Activated naive CD4-positive, alpha-beta T cell treated with anti-CD3 and anti-CD28 coated beads, Interleukin-2, amount 10 ng/mL, durations not matched to agents 7 days and 5 days (primary cell): Measurements from ENCODE around the gene IGF2BP2.
"Not testable (repeated sequence)": the region's sequence is repeated elsewhere in the genome, so short reads cannot be mapped to it uniquely, and the experiment has no call there.

Experiments
- CTCF ChIA-PET: fragments of 350-600 bp; sonication (Branson Sonifier 250); formaldehyde crosslinking; loops from one replicate; lab custom pipeline; 2021; ENCODE audit warnings: antibody characterized with exemption; lab: Charles Lee
- DNase-seq: peaks from one replicate; pipeline ENCODE4 v3.0.0-alpha.2; 2020
- H3K27ac Mint-ChIP-seq: one replicate; pipeline ENCODE4 v1.8.0; 2021; ENCODE audit warnings: mild to moderate bottlenecking, moderate library complexity, mixed read lengths
- H3K27me3 Mint-ChIP-seq: one replicate; pipeline ENCODE4 v1.8.0; 2021; ENCODE audit warnings: mild to moderate bottlenecking, mixed read lengths
- H3K36me3 Mint-ChIP-seq: one replicate; pipeline ENCODE4 v1.8.0; 2021; ENCODE audit warnings: mixed read lengths
- H3K4me1 Mint-ChIP-seq: one replicate; pipeline ENCODE4 v1.8.0; 2021; ENCODE audit warnings: mixed read lengths
- H3K4me3 Mint-ChIP-seq: one replicate; pipeline ENCODE4 v1.8.0; 2021; ENCODE audit warnings: mild to moderate bottlenecking, moderate library complexity, mixed read lengths
- H3K9me3 Mint-ChIP-seq: one replicate; pipeline ENCODE4 v1.8.0; 2021; ENCODE audit warnings: mixed read lengths

The IGF2BP2 gene

GRCh38 chr3:185653949-185654757 lies 170.7 kb downstream of the IGF2BP2 start:
- Mint-ChIP-seq H3K9me3 (no peaks in the 10 kb centered on the region), H3K27me3 (peaks cover 16% of the 10 kb centered on the region), H3K36me3 (no peaks in the 10 kb centered on the region), H3K27ac (no peak overlapping the region), H3K4me1 (no peaks in the 10 kb centered on the region), H3K4me3 (no peak overlapping the region)
- CTCF ChIA-PET: no interaction called here
- DNase-seq: no peak

- H3K27me3 Mint-ChIP-seq: peaks cover 29% of the 10 kb centered on the region
- no peaks in the 10 kb centered on the region for H3K9me3 Mint-ChIP-seq
- no peaks in the 10 kb centered on the region for H3K36me3 Mint-ChIP-seq
- CTCF ChIA-PET: interaction anchor here (3.7 kb wide), 1 partner anchor 9 kb away, joined by 19 read pairs; no protein-coding TSS in a partner anchor
- no peak overlapping the region for H3K27ac Mint-ChIP-seq
- H3K4me1 Mint-ChIP-seq: no peaks in the 10 kb centered on the region
- H3K4me3 Mint-ChIP-seq: no peak overlapping the region
- no peak for DNase-seq
Measured at GRCh38 chr3:185651971-185652370, 172.9 kb downstream of the IGF2BP2 start.

DNA sequence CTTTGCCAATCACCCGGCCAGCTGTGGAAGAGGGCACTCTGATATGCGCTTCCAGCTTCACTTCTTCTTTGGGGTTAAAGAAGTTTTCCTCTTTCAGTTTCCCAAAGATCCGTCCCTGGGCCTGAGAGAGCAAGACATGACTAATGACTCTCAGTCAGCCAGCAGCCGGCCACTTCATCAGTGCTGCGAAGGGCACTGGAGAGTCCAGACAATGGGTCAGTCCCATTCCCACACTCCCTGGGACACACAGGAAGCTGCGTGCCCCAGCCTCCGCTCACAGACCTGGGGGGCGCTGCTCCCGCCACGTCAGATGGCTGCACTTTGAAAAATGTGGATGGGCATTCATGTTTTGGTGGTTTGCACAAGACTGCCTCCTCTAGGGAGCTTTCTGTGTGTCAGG lies 175.4 kb downstream of the IGF2BP2 start:
- DNase-seq: no peak
- H3K36me3 Mint-ChIP-seq: no peaks in the 10 kb centered on the region
- no peak overlapping the region for H3K4me3 Mint-ChIP-seq
- peaks cover 48% of the 10 kb centered on the region for H3K27me3 Mint-ChIP-seq
- CTCF ChIA-PET: interaction anchor here (1.7 to 3.7 kb wide), 2 partner anchors 11 kb away, joined by 5 to 19 read pairs; no protein-coding TSS in a partner anchor
- no peak overlapping the region for H3K27ac Mint-ChIP-seq
- no peaks in the 10 kb centered on the region for H3K9me3 Mint-ChIP-seq
- H3K4me1 Mint-ChIP-seq: no peaks in the 10 kb centered on the region

DNA sequence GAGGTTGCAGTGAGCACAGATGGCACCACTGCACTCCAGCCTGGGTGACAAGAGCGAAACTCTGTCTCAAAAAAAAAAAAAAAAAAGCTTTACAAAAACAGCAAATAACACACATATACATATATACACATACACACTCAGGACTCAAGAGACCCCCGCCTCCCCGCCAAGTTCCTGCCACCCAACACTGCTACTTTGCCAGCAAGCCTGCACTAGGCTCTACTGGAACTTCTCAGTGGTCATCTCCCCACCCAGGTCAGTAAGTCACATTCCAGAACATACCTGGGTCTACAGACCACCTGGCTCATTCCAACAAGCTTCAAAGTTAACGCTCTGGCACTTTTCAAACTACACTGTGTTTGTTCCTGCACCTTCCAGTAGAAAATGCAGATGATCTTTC lies 176.4 kb downstream of the IGF2BP2 start:
- CTCF ChIA-PET: interaction anchor here (0.7 to 1.7 kb wide), 3 partner anchors 9 to 12 kb away, joined by 3 to 5 read pairs (median 3); no protein-coding TSS in a partner anchor
- Mint-ChIP-seq H3K4me3 (no peak overlapping the region), H3K9me3 (no peaks in the 10 kb centered on the region), H3K27ac (no peak overlapping the region), H3K36me3 (no peaks in the 10 kb centered on the region), H3K27me3 (peaks cover 43% of the 10 kb centered on the region), H3K4me1 (no peaks in the 10 kb centered on the region)
- no peak for DNase-seq

DNA sequence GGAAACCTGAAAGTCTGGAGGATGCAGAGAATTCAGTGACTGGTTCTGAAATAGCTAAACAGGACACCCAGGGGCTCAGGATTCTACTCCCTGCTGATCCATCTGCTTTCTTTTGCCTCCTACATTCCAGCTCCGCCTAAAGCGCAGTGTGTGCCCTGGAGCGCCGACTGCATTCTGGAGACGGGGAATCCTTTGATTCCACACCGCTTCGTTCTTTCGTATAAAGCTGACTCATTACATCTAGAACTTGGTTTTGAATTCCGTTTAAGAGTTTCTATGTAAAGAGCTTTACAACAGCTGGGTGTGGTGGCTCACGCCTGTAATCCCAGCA lies 177.0 kb downstream of the IGF2BP2 start:
- Mint-ChIP-seq H3K4me3 (no peak overlapping the region), H3K27ac (no peak overlapping the region), H3K36me3 (no peaks in the 10 kb centered on the region), H3K4me1 (no peaks in the 10 kb centered on the region), H3K27me3 (peaks cover 48% of the 10 kb centered on the region), H3K9me3 (no peaks in the 10 kb centered on the region)
- DNase-seq: no peak
- CTCF ChIA-PET: interaction anchor here (0.7 to 1.7 kb wide), 3 partner anchors 9 to 13 kb away, joined by 3 to 5 read pairs (median 3); no protein-coding TSS in a partner anchor

DNA sequence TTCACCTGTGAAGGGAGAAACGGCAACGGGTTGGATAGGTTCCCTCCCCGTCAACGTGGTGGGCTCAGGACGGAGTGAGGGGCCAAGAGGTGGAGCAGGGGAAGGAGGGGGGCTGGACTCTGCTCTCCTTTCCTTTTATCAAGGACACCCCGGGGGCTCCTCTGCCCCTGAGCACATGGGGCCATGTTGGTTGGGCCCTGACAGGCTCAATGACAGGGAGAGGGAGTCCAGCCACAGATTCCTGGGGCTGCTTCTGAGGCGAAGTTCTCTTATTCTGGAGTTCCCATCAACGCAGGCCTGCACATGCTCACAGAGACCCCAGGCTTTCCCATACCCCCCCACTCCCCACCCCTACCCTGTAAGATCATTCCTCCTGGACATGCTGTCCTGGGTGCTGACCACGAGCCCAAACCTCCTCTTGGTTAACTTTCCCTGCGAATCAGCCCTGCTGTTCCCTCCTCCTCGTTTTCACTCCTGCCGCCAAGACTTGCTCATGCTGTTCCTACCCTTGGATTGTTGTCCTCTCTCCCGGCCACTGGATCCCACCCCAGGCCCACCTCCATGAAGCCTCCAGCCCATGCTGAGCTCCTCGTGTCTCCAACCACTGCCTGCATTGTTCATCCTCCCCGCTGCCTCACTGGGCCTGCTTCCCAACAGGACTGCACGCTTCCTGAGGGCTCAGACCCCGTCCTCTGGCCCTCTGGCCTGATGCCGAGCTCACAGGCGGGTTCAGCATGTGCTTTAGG lies 177.5 kb downstream of the IGF2BP2 start:
- Mint-ChIP-seq H3K36me3 (no peaks in the 10 kb centered on the region), H3K27ac (no peak overlapping the region), H3K4me3 (no peak overlapping the region), H3K9me3 (no peaks in the 10 kb centered on the region), H3K4me1 (no peaks in the 10 kb centered on the region), H3K27me3 (peaks cover 48% of the 10 kb centered on the region)
- DNase-seq: no peak
- CTCF ChIA-PET: interaction anchor here (0.7 to 1.0 kb wide), 2 partner anchors 8 to 11 kb away, joined by 3 read pairs; no protein-coding TSS in a partner anchor

GRCh38 chr3:185646382-185647133 lies 178.3 kb downstream of the IGF2BP2 start:
- H3K36me3 Mint-ChIP-seq: no peaks in the 10 kb centered on the region
- CTCF ChIA-PET: no interaction called here
- H3K9me3 Mint-ChIP-seq: no peaks in the 10 kb centered on the region
- H3K27me3 Mint-ChIP-seq: peaks cover 44% of the 10 kb centered on the region
- DNase-seq: no peak
- H3K4me3 Mint-ChIP-seq: no peak overlapping the region
- no peak overlapping the region for H3K27ac Mint-ChIP-seq
- no peaks in the 10 kb centered on the region for H3K4me1 Mint-ChIP-seq

GRCh38 chr3:185645596-185646381 lies 179.1 kb downstream of the IGF2BP2 start:
- Mint-ChIP-seq H3K4me3 (no peak overlapping the region), H3K9me3 (no peaks in the 10 kb centered on the region), H3K4me1 (no peaks in the 10 kb centered on the region), H3K27ac (no peak overlapping the region), H3K27me3 (peaks cover 44% of the 10 kb centered on the region), H3K36me3 (no peaks in the 10 kb centered on the region)
- DNase-seq: no peak
- CTCF ChIA-PET: no interaction called here

- H3K9me3 Mint-ChIP-seq, DNase-seq, H3K27ac Mint-ChIP-seq, H3K4me3 Mint-ChIP-seq, H3K4me1 Mint-ChIP-seq, H3K36me3 Mint-ChIP-seq, CTCF ChIA-PET: not testable (repeated sequence)
- peaks cover 48% of the 10 kb centered on the region for H3K27me3 Mint-ChIP-seq
Measured at GRCh38 chr3:185645191-185645590, 179.7 kb downstream of the IGF2BP2 start.

- CTCF ChIA-PET: interaction anchor here (3.4 kb wide), 1 partner anchor 20 kb away, joined by 11 read pairs; no protein-coding TSS in a partner anchor
Measured at GRCh38 chr3:185640308-185640707, 184.5 kb downstream of the IGF2BP2 start.

GRCh38 chr3:185639632-185640206 lies 185.1 kb downstream of the IGF2BP2 start:
- H3K27me3 Mint-ChIP-seq: peaks cover 25% of the 10 kb centered on the region
- no peak overlapping the region for H3K4me3 Mint-ChIP-seq
- no peak for DNase-seq
- no peak overlapping the region for H3K27ac Mint-ChIP-seq
- H3K9me3 Mint-ChIP-seq: no peaks in the 10 kb centered on the region
- no peaks in the 10 kb centered on the region for H3K4me1 Mint-ChIP-seq
- CTCF ChIA-PET: interaction anchor here (0.9 to 3.4 kb wide), 2 partner anchors 8 to 21 kb away, joined by 3 to 11 read pairs; no protein-coding TSS in a partner anchor
- no peaks in the 10 kb centered on the region for H3K36me3 Mint-ChIP-seq

More at GRCh38 chr3:185640308-185640707, 184.5 kb downstream of the IGF2BP2 start:
- Mint-ChIP-seq H3K4me1 (no peaks in the 10 kb centered on the region), H3K9me3 (no peaks in the 10 kb centered on the region), H3K36me3 (no peaks in the 10 kb centered on the region), H3K27me3 (peaks cover 29% of the 10 kb centered on the region), H3K27ac (no peak overlapping the region), H3K4me3 (no peak overlapping the region)
- DNase-seq: no peak

DNA sequence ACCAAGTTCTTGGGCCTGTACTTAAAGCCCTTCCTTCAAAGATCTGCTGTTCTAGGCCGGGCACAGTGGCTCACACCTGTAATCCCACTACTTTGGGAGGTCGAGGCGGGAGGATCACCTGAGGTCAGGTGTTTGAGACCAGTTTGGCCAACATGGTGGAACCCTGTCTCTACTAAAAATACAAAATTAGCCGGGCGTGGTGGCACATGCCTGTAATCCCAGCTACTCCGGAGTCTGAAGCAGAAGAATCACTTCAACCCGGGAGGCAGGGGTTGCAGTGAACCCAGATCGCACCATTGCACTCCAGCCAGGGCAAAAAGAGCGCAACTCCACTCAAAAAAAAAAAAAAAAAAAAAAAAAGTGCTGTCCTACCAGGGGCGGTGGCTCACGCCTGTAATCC lies 186.2 kb downstream of the IGF2BP2 start:
- not testable (repeated sequence) for H3K36me3 Mint-ChIP-seq, H3K27ac Mint-ChIP-seq, H3K4me1 Mint-ChIP-seq, H3K4me3 Mint-ChIP-seq, DNase-seq, H3K9me3 Mint-ChIP-seq
- CTCF ChIA-PET: interaction anchor here (0.9 to 3.4 kb wide), 2 partner anchors 9 to 22 kb away, joined by 3 to 11 read pairs; no protein-coding TSS in a partner anchor
- H3K27me3 Mint-ChIP-seq: peaks cover 25% of the 10 kb centered on the region

GRCh38 chr3:185637388-185637787 lies 187.5 kb downstream of the IGF2BP2 start:
- peaks cover 6% of the 10 kb centered on the region for H3K4me1 Mint-ChIP-seq
- no peak overlapping the region for H3K4me3 Mint-ChIP-seq
- peaks cover 21% of the 10 kb centered on the region for H3K27me3 Mint-ChIP-seq
- no peak for DNase-seq
- CTCF ChIA-PET: no interaction called here
- no peak overlapping the region for H3K27ac Mint-ChIP-seq
- no peaks in the 10 kb centered on the region for H3K36me3 Mint-ChIP-seq
- H3K9me3 Mint-ChIP-seq: no peaks in the 10 kb centered on the region
